HG03575 (cell line): ENCODE measurements around the gene ITGA8.
"Not testable (repeated sequence)": the region's sequence is repeated elsewhere in the genome, so short reads cannot be mapped to it uniquely, and the experiment has no call there.

Experiments used
- ATAC-seq: cut with Tn5 transposase; IDR thresholded peaks from one replicate; pipeline ENCODE4 v1.9.1; 2021; ENCODE audit not compliant: unreplicated experiment, insufficient number of reproducible peaks, low FRiP score; ENCODE audit errors: extremely low read depth

The ITGA8 gene

DNA sequence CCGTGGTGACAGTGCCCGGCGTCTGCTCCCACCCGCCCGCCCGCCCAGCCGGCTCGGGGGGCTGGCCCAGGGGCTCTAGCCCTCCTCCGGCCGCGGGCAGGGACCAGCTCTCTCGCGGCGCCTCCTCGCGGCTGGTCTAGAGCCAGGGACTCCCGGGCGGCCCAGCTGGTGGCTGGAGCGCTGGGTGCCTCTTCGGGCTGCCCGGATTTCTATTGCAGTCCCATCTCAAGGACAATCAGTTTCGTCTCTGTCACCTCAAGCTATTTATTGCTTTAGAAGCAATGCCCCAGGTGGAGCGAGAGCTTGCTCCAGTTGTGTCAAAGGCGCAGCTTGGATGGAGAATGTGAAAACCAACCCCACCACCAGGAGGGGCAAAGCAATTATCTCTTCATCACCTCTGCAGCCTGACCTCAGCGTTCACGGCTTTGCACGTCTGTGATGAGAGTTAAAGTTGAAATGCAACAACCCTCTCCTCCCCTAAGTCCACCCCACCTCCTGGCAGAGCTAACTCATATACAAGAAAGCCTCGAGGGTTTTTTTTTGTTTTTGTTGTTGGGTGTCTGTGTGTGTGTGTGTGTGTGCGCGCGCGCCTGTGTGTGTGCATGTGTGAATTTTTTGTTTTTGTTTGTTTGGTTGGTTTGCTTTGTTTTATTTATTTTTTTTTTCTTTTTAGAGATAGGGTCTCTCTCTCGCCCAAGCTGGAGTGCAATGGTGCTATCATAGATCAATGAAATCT, at the start of gene ITGA8:
Gene ITGA8 (minus strand): TSS at position 24 of the 736 bp plus-strand sequence. CDS start 151 bp downstream, outside the sequence.
- ATAC-seq: no peak

DNA sequence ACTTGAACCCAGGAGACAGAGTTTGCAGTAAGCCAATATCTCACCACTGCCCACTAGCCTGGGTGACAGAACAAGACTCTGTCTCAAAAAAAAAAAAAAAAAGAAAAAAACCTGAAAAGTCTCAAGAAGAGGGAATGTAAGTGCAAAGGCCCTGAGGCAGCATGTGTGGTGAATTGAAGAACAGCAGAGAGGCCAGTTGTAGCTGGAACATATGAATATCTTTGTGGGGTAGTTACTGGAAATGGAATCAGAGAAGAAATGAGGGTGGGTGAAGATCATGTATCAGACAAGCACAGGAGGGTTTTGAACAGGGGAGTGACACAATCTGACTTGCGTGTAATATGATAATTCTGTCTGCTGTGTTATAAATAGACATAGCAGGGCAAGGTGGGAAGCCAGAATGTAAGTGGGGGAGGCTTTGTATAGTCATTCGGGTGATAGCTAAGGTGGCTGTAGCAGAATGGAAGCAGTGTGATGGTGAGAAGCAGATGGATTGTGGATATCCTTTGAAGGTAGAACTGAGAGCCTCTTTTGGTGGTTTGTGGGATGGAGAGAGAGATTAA, 45.3 kb upstream of the ITGA8 start:
- no peak for ATAC-seq

DNA sequence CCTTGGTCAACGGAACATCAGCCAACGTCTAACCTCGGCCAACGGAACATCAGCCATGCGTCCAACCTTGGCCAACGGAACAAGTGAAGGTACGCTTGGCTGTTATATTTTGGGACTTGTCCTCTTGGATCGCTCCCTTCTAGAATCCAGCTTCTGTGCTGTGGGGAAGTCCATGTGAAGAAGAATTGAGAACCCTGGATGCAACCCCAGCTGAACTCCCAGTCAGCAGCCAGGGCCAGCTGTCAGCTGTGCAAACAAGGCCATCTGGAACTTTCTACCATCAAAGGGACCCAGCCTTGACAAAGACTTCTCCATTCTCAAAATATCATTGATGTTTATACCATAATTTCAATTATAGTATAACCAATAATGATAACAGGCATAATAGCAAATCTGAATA, 43.3 kb upstream of the ITGA8 start:
- ATAC-seq: no peak

GRCh38 chr10:15762239-15762638, 42.5 kb upstream of the ITGA8 start:
- not testable (repeated sequence) for ATAC-seq

- not testable (repeated sequence) for ATAC-seq
Measured at GRCh38 chr10:15761224-15761623, 41.5 kb upstream of the ITGA8 start.

GRCh38 chr10:15760681-15761080, 41.0 kb upstream of the ITGA8 start:
- no peak for ATAC-seq

DNA sequence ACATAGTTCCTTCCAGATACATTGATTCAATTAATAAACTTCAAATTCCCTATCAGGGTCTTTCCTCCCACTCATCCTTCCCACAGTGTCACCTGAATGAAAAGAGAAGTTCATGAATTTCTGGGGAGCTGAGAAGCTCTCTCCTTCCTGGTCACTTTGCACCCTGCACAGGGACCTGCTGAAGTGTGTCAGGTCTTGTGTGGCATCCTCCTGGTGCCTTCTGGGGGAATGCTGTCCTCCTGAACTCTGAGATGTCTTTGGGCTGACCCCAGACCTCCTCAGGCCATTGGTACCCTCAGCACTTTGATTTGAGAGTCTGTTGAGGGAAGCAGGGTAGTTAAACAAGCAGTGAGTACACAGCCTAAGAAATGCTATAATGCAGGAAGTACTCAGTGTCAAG, 39.5 kb upstream of the ITGA8 start:
- no peak for ATAC-seq

DNA sequence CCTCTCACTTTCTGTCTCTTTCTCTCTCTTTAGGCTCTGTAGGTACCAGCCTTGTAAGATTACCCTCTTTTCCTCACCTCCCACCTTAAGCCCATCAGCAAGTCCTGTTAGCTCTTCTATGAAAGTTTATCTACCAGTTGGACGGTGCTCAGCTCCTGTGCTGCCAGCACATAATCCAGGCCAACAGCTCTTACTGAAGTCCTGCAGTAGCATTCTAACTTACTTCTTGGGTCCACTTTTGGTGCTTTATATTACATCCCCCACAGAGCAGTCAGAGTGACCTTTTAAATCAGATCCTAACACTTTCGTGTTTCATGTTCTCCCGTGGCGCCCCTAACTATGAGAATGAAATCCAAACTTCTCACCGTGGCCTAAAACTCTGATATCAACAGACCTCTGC, 38.9 kb upstream of the ITGA8 start:
- no peak for ATAC-seq

DNA sequence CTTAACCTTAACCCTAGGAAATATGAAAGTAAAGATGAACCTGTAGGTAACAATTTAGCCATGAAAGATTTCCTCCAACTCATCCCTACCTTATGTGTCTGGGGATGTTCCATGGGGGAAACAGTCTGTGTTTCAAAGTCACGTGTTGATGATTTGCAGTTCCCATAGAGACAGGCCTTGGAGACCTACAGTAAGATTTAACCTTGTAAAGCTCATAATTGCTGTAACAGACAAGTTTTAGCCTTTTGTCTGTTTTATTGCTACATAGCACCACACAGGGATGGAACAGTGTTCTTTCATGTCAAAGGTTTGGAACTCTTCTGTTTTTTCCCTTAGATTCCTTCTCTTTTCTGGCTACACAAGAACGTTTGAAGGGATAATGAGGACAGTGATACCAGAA, 35.2 kb upstream of the ITGA8 start:
- ATAC-seq: no peak

DNA sequence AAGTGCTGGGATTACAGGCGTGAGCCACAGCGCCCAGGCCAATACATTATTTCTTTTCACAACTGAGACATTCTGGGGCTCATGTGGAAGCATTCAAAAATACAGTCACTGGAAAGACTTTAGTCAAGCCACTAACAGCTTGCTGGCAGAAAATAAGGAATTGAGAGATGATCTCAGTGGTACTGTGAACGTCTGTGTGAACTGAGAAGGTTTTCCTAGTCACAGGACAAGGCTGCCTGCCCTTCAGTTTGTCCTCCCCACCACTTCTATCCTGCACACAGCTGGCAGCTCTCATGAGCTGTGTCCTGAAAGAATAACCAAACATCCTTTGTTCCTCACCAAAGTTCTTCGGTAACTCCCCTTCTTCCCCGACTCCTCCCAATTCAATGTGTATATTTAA, 31.3 kb upstream of the ITGA8 start:
- ATAC-seq: no peak

- no peak for ATAC-seq
Measured at GRCh38 chr10:15748126-15748525, 28.4 kb upstream of the ITGA8 start.

DNA sequence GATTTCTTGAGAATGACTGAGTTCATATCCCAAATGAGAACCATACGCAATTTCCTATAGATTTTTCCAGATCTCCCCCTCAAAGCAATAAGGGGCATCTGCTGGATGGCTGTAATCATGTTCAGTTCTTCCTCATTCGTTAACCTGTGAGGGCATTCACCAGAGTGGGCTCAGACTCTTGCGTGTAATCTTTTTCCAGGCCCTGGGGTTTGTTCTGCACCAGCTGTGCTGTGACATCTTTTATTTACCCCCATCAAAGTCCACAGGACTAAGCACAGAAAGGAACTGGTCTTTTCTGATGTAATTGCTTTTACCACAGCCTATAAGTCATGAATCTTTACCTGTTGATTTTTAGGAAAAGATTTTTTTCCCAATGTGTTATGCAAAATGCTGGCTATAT, 27.9 kb upstream of the ITGA8 start:
- no peak for ATAC-seq

GRCh38 chr10:15745751-15746150, 26.0 kb upstream of the ITGA8 start:
- ATAC-seq: no peak

DNA sequence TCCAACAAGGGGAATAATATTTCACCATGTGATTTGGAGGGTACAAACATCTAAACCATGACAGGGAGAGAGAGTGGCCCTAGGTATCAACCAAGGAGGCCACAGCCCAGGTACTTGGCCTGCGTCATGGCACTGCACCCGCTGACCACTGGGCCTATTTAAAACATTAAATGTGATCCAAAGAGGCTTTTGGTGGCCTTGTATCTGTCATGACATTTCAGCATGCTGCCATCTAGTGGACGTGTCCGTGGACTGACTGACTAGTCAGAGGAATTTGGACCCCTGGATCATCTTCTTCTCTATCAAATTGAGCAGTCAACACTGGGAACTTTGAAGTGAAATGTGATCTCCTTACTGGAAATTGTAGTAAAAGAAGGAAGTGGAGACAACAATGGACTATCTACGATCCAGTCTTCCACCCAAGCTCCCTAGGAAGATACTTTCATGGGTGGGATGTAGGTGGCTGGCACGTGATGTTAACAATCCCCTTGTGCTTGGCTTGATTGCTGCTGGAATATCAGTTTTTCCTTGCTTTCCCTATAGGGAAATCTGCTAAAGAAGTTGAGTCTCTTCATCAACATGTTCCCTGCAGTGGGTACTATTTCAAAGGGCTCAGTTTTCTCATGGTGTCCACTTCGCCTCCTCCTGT, 24.6 kb upstream of the ITGA8 start:
- no peak for ATAC-seq

DNA sequence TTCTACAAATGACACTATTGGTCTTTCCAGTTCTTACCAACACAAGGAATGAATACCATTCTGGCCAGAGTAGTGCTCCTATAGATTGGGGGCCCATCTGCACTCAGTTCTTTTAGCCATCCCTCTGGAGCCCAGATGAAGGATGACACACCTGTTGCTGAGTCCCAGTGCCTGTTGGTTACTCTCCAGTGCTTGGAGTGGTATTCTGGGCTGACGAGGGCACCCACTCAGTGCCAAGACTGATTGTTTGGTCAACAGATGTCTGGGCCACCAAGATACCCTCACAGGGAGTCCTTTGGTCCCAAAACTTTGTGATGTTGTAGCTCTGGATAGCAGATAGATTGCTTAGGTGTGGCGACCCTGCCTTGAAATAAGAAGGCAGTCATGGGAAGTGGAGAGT, 23.7 kb upstream of the ITGA8 start:
- ATAC-seq: no peak

GRCh38 chr10:15742836-15743235, 23.1 kb upstream of the ITGA8 start:
- no peak for ATAC-seq

DNA sequence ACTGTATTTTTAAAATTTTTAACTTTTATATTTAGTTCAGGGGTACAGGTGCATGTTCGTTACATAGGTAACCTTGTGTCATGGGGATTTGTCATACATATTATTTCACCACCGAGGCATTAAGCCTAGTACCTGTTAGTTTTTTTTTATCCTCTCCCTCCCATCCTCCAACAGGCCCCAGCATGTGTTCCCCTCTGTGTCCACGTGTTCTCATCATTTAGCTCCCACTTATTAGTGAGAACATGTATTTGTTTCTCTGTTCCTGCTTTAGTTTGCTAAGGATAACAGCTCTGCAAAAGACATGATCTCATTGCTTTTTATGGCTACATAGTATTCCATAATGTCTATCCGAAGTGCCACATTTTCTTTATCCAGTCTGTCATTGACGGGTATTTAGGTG, 22.4 kb upstream of the ITGA8 start:
- no peak for ATAC-seq

DNA sequence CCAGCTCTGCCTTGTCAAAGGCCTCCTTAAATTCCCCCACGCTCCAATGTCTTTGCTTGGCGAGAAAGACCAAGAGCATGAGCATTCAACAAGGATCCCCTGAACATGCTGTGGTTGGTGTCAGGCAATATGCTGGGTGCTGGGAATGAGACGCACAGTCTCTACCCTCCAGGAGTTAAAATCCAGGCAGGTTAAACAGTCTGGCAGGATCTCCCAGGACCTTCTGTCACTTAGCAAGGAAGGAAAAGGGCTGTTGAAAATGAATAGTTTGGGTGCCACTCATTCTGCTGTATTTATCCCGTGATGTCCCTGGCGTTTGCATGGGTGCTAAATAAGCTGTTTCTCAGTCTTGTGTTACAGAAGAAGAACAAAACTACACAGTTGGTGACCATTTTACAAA, 21.9 kb upstream of the ITGA8 start:
- no peak for ATAC-seq

DNA sequence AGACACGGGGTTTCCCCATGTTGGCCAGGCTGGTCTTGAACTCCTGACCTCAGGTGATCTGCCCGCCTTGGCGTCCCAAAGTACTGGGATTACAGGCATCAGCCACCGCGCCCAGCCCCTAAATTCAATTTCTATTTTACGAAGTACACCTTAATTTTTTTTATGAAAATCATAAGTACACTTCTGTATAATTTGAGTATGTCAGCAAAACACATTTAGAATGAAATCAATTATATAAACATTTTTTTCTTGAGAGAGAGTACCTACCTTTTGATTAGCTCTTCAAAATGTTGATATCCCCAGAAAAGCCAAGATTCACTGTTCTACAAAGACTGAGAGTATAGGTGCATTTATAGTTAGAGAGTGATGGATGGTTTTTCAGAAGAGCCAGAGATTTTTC, 20.5 kb upstream of the ITGA8 start:
- ATAC-seq: no peak

GRCh38 chr10:15739254-15739970, 19.7 kb upstream of the ITGA8 start:
- no peak for ATAC-seq
